GM12891 (cell line): ENCODE data around the gene CREB1.
A peak's percentile ranks its signal among the peaks of the same experiment; 100 is the strongest.

Source experiments
- DNase-seq: peaks from one replicate; pipeline ENCODE4 v3.0.0; 2011; ENCODE audit warnings: low spot score; ENCODE audit not compliant: insufficient read length
- FAIRE-seq: peaks from 2 replicates; lab custom pipeline; 2011; peaks lifted over from hg19 to GRCh38; lab: Jason Lieb, UNC
- PAX5 ChIP-seq: IDR thresholded peaks from 2 replicates; pipeline ENCODE4 v1.6.1; 2011; ENCODE audit warnings: low read length, moderate library complexity, mild to moderate bottlenecking; ENCODE audit not compliant: insufficient read depth, severe bottlenecking
- POLR2A ChIP-seq: IDR thresholded peaks from 2 replicates; pipeline ENCODE4 v1.6.1; 2011; ENCODE audit warnings: low read depth, low read length, control low read depth
- POLR2AphosphoS5 ChIP-seq: IDR thresholded peaks from 2 replicates; pipeline ENCODE4 v1.6.1; 2011; ENCODE audit warnings: low read depth, low read length, control low read depth
- POU2F2 ChIP-seq: IDR thresholded peaks from 2 replicates; pipeline ENCODE4 v1.6.1; 2011; ENCODE audit warnings: low read depth, mild to moderate bottlenecking, control low read depth, low read length, moderate library complexity
- SPI1 ChIP-seq: IDR thresholded peaks from 2 replicates; pipeline ENCODE4 v1.6.1; 2011; ENCODE audit warnings: low read depth, low read length, control low read depth
- TAF1 ChIP-seq: IDR thresholded peaks from 2 replicates; pipeline ENCODE4 v1.6.1; 2011; ENCODE audit warnings: low read depth, low read length, control low read depth

The CREB1 gene

GRCh38 chr2:207514451-207514850 is 15.3 kb upstream of the CREB1 start:
- no peak for FAIRE-seq
- no peak for DNase-seq
- TF ChIP-seq TAF1 (no peak), POLR2AphosphoS5 (no peak), SPI1 (no peak), POU2F2 (no peak), PAX5 (no peak), POLR2A (no peak)

GRCh38 chr2:207515671-207516070 is 14.1 kb upstream of the CREB1 start:
- peak; percentile 51 for FAIRE-seq
- no peak for TF ChIP-seq POLR2AphosphoS5
- no peak for DNase-seq

GRCh38 chr2:207516206-207516605 is 13.6 kb upstream of the CREB1 start:
- no peak for FAIRE-seq
- TF ChIP-seq POLR2AphosphoS5 = no peak
- no peak for TF ChIP-seq POLR2A
- TF ChIP-seq POU2F2 = no peak
- DNase-seq = no peak

- no peak for FAIRE-seq
- TF ChIP-seq POU2F2 = no peak
- TF ChIP-seq POLR2AphosphoS5 = no peak
- no peak for TF ChIP-seq SPI1
- TF ChIP-seq PAX5 = no peak
- no peak for TF ChIP-seq TAF1
- TF ChIP-seq POLR2A = no peak
- no peak for DNase-seq
Measured at GRCh38 chr2:207523005-207523404, 6.8 kb upstream of the CREB1 start.

- no peak for TF ChIP-seq POLR2AphosphoS5
- TF ChIP-seq PAX5 = no peak
- no peak for TF ChIP-seq TAF1
- no peak for TF ChIP-seq POU2F2
- TF ChIP-seq SPI1 = peak; percentile 28; the same call in 1 of the 2 replicates
- no peak for TF ChIP-seq POLR2A
- no peak for DNase-seq
- peak; percentile 66 for FAIRE-seq
Measured at GRCh38 chr2:207525296-207525695, 4.5 kb upstream of the CREB1 start.

- DNase-seq (peak; percentile 10), FAIRE-seq (peak; percentile 23)
Measured at GRCh38 chr2:207528980-207529329, 807 bp upstream of the CREB1 start.

GRCh38 chr2:207530160-207531031 is 634 bp downstream of the CREB1 start:
- TF ChIP-seq PAX5 = no peak
- peak; percentile 47 for TF ChIP-seq POLR2AphosphoS5
- TF ChIP-seq SPI1 = no peak
- peak; percentile 62; the same call in 1 of the 2 replicates for TF ChIP-seq TAF1
- 0 out of 2 replicates have a peak, but pooled peaks have one; percentile 42 for TF ChIP-seq POU2F2
- peak; percentile 50 for TF ChIP-seq POLR2A
- peak; percentile 64 for FAIRE-seq
- peak; percentile 15 for DNase-seq

More at GRCh38 chr2:207528980-207529329, 807 bp upstream of the CREB1 start:
- TF ChIP-seq POLR2AphosphoS5 (peak; percentile 24; the same call in 1 of the 2 replicates), TAF1 (peak; percentile 13; the same call in 1 of the 2 replicates), SPI1 (no peak), POU2F2 (no peak), POLR2A (peak; percentile 75)

GRCh38 chr2:207531032-207531952 is 1.5 kb downstream of the CREB1 start:
- peak; percentile 88 for FAIRE-seq
- no peak for DNase-seq
- no peak for TF ChIP-seq POLR2A
- no peak for TF ChIP-seq PAX5
- no peak for TF ChIP-seq POU2F2
- TF ChIP-seq POLR2AphosphoS5 = no peak
- TF ChIP-seq TAF1 = no peak
- no peak for TF ChIP-seq SPI1

- no peak for TF ChIP-seq TAF1
- TF ChIP-seq POLR2AphosphoS5 = no peak
- TF ChIP-seq POLR2A = no peak
- no peak for TF ChIP-seq SPI1
- DNase-seq (no peak), FAIRE-seq (no peak)
Measured at GRCh38 chr2:207532676-207533075, 2.9 kb downstream of the CREB1 start.
